Globus pallidus (tissue), 1 donor: ENCODE results near the gene CPB1.
A peak's percentile ranks its signal among the peaks of the same experiment; 100 is the strongest.
"Not testable (repeated sequence)": the region's sequence is repeated elsewhere in the genome, so short reads cannot be mapped to it uniquely, and the experiment has no call there.

ENCODE experiments used
- DNase-seq: peaks from one replicate; pipeline ENCODE4 v3.0.0-alpha.2; 2015; ENCODE audit warnings: low spot score

Gene CPB1

GRCh38 chr3:148827585-148827984 is at the start of gene CPB1:
TSS of gene CPB1 (plus strand) at chr3:148827811. CDS start at chr3:148827824, 13 bp downstream.
- no peak for DNase-seq

GRCh38 chr3:148778926-148779325 is 48.7 kb upstream of the CPB1 start:
- no peak for DNase-seq

- not testable (repeated sequence) for DNase-seq
Observed at GRCh38 chr3:148785026-148785425, 42.6 kb upstream of the CPB1 start.

GRCh38 chr3:148786159-148786558 is 41.5 kb upstream of the CPB1 start:
- DNase-seq, result not testable (repeated sequence)

GRCh38 chr3:148789146-148789545 is 38.5 kb upstream of the CPB1 start:
- peak; percentile 42 for DNase-seq

GRCh38 chr3:148789906-148790305 is 37.7 kb upstream of the CPB1 start:
- DNase-seq, result no peak

- DNase-seq, result peak; percentile 26
Observed at GRCh38 chr3:148790370-148790769, 37.2 kb upstream of the CPB1 start.

GRCh38 chr3:148790851-148791735 is 36.5 kb upstream of the CPB1 start:
- peak; percentile 95 for DNase-seq

GRCh38 chr3:148791920-148792319 is 35.7 kb upstream of the CPB1 start:
- no peak for DNase-seq

GRCh38 chr3:148792516-148792915 is 35.1 kb upstream of the CPB1 start:
- peak; percentile 47 for DNase-seq

GRCh38 chr3:148796799-148797198 is 30.8 kb upstream of the CPB1 start:
- DNase-seq, result no peak

GRCh38 chr3:148797795-148798194 is 29.8 kb upstream of the CPB1 start:
- no peak for DNase-seq

- no peak for DNase-seq
Observed at GRCh38 chr3:148800414-148800813, 27.2 kb upstream of the CPB1 start.

GRCh38 chr3:148809835-148810234 is 17.8 kb upstream of the CPB1 start:
- DNase-seq, result no peak

- DNase-seq, result peak; percentile 61
Observed at GRCh38 chr3:148815316-148816110, 12.1 kb upstream of the CPB1 start.

- no peak for DNase-seq
Observed at GRCh38 chr3:148816427-148816826, 11.2 kb upstream of the CPB1 start.

- no peak for DNase-seq
Observed at GRCh38 chr3:148816981-148817525, 10.6 kb upstream of the CPB1 start.

- no peak for DNase-seq
Observed at GRCh38 chr3:148820361-148821245, 7.0 kb upstream of the CPB1 start.

- no peak for DNase-seq
Observed at GRCh38 chr3:148823026-148823425, 4.6 kb upstream of the CPB1 start.

- DNase-seq, result no peak
Observed at GRCh38 chr3:148825476-148825875, 2.1 kb upstream of the CPB1 start.

GRCh38 chr3:148828136-148828690 is 602 bp downstream of the CPB1 start:
- DNase-seq, result no peak
